Skeletal muscle tissue (tissue), 4 donors: ENCODE data around the gene PPAN. TPM values are rescaled to one million over a fixed set of nuclear protein-coding genes. Genes with fewer than 3 reads are reported as not detected.

Source experiments
- H3K27ac ChIP-seq: one replicate; pipeline ENCODE4 v1.7.0; 2013; ENCODE audit warnings: mild to moderate bottlenecking, low read depth, low read length, inconsistent platforms
- H3K27me3 ChIP-seq, 3 donors: one replicate each; pipeline ENCODE4 v1.7.0; 2013; ENCODE audit warnings: low read length in 3 of 3; ENCODE audit not compliant: control insufficient read depth in 3 of 3, insufficient read depth in 3 of 3
- H3K36me3 ChIP-seq, 3 donors: one replicate each; pipeline ENCODE4 v1.7.0; 2013; ENCODE audit warnings: low read length in 3 of 3; ENCODE audit not compliant: control insufficient read depth in 3 of 3, insufficient read depth in 3 of 3
- H3K4me1 ChIP-seq, 3 donors: one replicate each; pipeline ENCODE4 v1.7.0; 2013; ENCODE audit warnings: low read length in 3 of 3, mild to moderate bottlenecking in 3 of 3; ENCODE audit not compliant: control insufficient read depth in 3 of 3, insufficient read depth in 3 of 3
- H3K4me3 ChIP-seq, 3 donors: one replicate each; pipeline ENCODE4 v1.7.0; 2013; ENCODE audit warnings: low read length in 3 of 3
- H3K9ac ChIP-seq, 3 donors: one replicate each; pipeline ENCODE4 v1.7.0; 2013; ENCODE audit warnings: low read length in 3 of 3, mild to moderate bottlenecking in 3 of 3, moderate library complexity in 2 of 3, low read depth in 1 of 3
- H3K9me3 ChIP-seq, 3 donors: one replicate each; pipeline ENCODE4 v1.7.0; 2013; ENCODE audit warnings: low read length in 3 of 3; ENCODE audit not compliant: control insufficient read depth in 3 of 3
- total RNA-seq: library from RNA; depleted of rRNA; stranded (reverse); fragments of >200 nt; gene quantifications from one replicate; pipeline ENCODE4 v1.2.3, GENCODE V29; 2014
- donor health status: Osteomylitis.

PPAN gene
- total RNA-seq, 1 donor from 2014 or later, result 14.6 TPM

- Histone ChIP-seq H3K4me1 (peaks cover 11 to 24% (median 16%) of the 10 kb centered on the region in 3 donors), H3K27me3 (no peaks in the 10 kb centered on the region), H3K27ac (no peak overlapping the region), H3K36me3 (peaks cover 19 to 21% (median 21%) of the 10 kb centered on the region in 3 donors), H3K4me3 (no peak overlapping the region), H3K9me3 (no peaks in the 10 kb centered on the region), H3K9ac (no peak overlapping the region)
Observed at GRCh38 chr19:10104665-10105508, 1.3 kb upstream of the PPAN start.

GRCh38 chr19:10105509-10106099 is 558 bp upstream of the PPAN start:
- H3K9me3 ChIP-seq, result no peaks in the 10 kb centered on the region
- peak overlapping the region; percentile 51 to 97 (median 70) for H3K4me3 ChIP-seq
- peak overlapping the region; percentile 64 for H3K27ac ChIP-seq
- H3K27me3 ChIP-seq, result no peaks in the 10 kb centered on the region
- peaks cover 11 to 24% (median 16%) of the 10 kb centered on the region in 3 donors for H3K4me1 ChIP-seq
- peaks cover 26 to 28% (median 27%) of the 10 kb centered on the region in 3 donors for H3K36me3 ChIP-seq
- peak overlapping the region in 1 of 3 donors; percentile 64 for H3K9ac ChIP-seq

GRCh38 chr19:10107254-10107653 is 1.1 kb downstream of the PPAN start:
- Histone ChIP-seq H3K4me1 (peaks cover 11 to 24% (median 17%) of the 10 kb centered on the region in 3 donors), H3K36me3 (peaks cover 34 to 38% (median 38%) of the 10 kb centered on the region in 3 donors), H3K27me3 (no peaks in the 10 kb centered on the region), H3K9ac (peak overlapping the region; percentile 69 to 87 (median 77)), H3K9me3 (no peaks in the 10 kb centered on the region), H3K4me3 (peak overlapping the region; percentile 87 to 97 (median 94)), H3K27ac (no peak overlapping the region)

GRCh38 chr19:10107817-10108367 is 1.7 kb downstream of the PPAN start:
- Histone ChIP-seq H3K9ac (no peak overlapping the region), H3K27me3 (no peaks in the 10 kb centered on the region), H3K9me3 (no peaks in the 10 kb centered on the region), H3K27ac (no peak overlapping the region), H3K4me1 (peaks cover 11 to 24% (median 18%) of the 10 kb centered on the region in 3 donors), H3K4me3 (no peak overlapping the region), H3K36me3 (peaks cover 34 to 39% (median 38%) of the 10 kb centered on the region in 3 donors)

- Histone ChIP-seq H3K36me3 (peaks cover 34 to 43% (median 39%) of the 10 kb centered on the region in 3 donors), H3K27me3 (no peaks in the 10 kb centered on the region), H3K27ac (no peak overlapping the region), H3K4me1 (peaks cover 13 to 38% (median 18%) of the 10 kb centered on the region in 3 donors), H3K9me3 (no peaks in the 10 kb centered on the region), H3K9ac (no peak overlapping the region), H3K4me3 (no peak overlapping the region)
Observed at GRCh38 chr19:10109528-10109927, 3.4 kb downstream of the PPAN start.

GRCh38 chr19:10110076-10110971 is 4.2 kb downstream of the PPAN start:
- Histone ChIP-seq H3K36me3 (peaks cover 36 to 50% (median 45%) of the 10 kb centered on the region in 3 donors), H3K27me3 (no peaks in the 10 kb centered on the region), H3K4me1 (peaks cover 16 to 45% (median 22%) of the 10 kb centered on the region in 3 donors), H3K4me3 (no peak overlapping the region), H3K9me3 (no peaks in the 10 kb centered on the region), H3K27ac (no peak overlapping the region), H3K9ac (no peak overlapping the region)

- peaks cover 42 to 55% (median 51%) of the 10 kb centered on the region in 3 donors for H3K36me3 ChIP-seq
- no peak overlapping the region for H3K9ac ChIP-seq
- H3K27ac ChIP-seq, result no peak overlapping the region
- H3K4me1 ChIP-seq, result peaks cover 19 to 47% (median 24%) of the 10 kb centered on the region in 3 donors
- H3K9me3 ChIP-seq, result no peaks in the 10 kb centered on the region
- H3K27me3 ChIP-seq, result no peaks in the 10 kb centered on the region
- H3K4me3 ChIP-seq, result no peak overlapping the region
Observed at GRCh38 chr19:10110972-10111317, 4.8 kb downstream of the PPAN start.

- no peak within 1 kb of the TSS for H3K27ac ChIP-seq
- peaks cover 23 to 49% (median 28%) of the 10 kb centered on the region in 3 donors for H3K4me1 ChIP-seq
- peaks cover 44 to 60% (median 56%) of the 10 kb centered on the region in 3 donors for H3K36me3 ChIP-seq
Observed at GRCh38 chr19:10111405-10111811, 5.2 kb downstream of the PPAN start, which contains the start of gene P2RY11. P2RY11 (plus strand) TSS chr19:10111693; CDS start chr19:10111722, 29 bp downstream.

GRCh38 chr19:10112037-10112761 is 6.0 kb downstream of the PPAN start:
- Histone ChIP-seq H3K9ac (no peak overlapping the region), H3K9me3 (no peaks in the 10 kb centered on the region), H3K27ac (no peak overlapping the region), H3K36me3 (peaks cover 52 to 67% (median 64%) of the 10 kb centered on the region in 3 donors), H3K4me1 (peaks cover 22 to 47% (median 24%) of the 10 kb centered on the region in 3 donors), H3K27me3 (no peaks in the 10 kb centered on the region), H3K4me3 (no peak overlapping the region)

More at GRCh38 chr19:10111405-10111811, 5.2 kb downstream of the PPAN start, which contains the start of gene P2RY11:
- H3K27me3 ChIP-seq, result no peaks in the 10 kb centered on the region
- no peak within 1 kb of the TSS for H3K9ac ChIP-seq
- H3K4me3 ChIP-seq, result no peak within 1 kb of the TSS
- H3K9me3 ChIP-seq, result no peaks in the 10 kb centered on the region
